Stimulated activated CD4-positive, alpha-beta T cell treated with anti-CD3 and anti-CD28 coated beads, Interleukin-1b, Interleukin-23, amount 100 ng/mL, for 24 hours (primary cell): ENCODE measurements around the gene PAK4.

ENCODE experiments used
- DNase-seq, 4 experiments: peaks; one replicate each; pipeline ENCODE4 v3.0.0-alpha.2; 2020; ENCODE audit warnings: low read depth in 4 of 4, low spot score in 1 of 4

The PAK4 gene

DNA sequence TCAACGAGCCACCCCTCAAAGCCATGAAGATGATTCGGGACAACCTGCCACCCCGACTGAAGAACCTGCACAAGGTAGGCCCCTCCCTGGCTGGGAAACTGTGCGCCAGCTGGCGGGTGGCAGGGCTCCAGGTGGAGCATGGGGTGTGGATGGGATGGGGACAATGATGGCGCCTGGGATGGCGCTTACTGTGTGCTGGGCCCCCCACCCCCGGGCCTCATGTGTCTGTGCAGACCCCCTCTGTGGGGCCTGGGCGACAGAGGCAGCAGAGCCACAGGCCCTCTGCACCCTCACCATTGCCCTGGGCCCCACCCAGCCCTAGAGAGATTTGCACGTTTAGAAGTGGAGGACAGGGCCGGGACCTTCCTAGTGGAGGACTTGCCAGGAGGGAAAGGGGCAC lies 52.1 kb downstream of the PAK4 start:
- no peak for DNase-seq

DNA sequence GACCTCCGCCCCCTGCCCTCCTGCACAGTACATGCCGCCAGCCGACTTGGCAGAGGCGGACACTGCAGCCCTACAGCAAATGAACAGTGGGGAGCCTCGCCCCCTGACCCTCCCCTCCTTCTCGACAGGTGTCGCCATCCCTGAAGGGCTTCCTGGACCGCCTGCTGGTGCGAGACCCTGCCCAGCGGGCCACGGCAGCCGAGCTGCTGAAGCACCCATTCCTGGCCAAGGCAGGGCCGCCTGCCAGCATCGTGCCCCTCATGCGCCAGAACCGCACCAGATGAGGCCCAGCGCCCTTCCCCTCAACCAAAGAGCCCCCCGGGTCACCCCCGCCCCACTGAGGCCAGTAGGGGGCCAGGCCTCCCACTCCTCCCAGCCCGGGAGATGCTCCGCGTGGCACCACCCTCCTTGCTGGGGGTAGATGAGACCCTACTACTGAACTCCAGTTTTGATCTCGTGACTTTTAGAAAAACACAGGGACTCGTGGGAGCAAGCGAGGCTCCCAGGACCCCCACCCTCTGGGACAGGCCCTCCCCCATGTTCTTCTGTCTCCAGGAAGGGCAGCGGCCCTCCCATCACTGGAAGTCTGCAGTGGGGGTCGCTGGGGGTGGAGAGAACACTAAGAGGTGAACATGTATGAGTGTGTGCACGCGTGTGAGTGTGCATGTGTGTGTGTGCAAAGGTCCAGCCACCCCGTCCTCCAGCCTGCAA lies 52.9 kb downstream of the PAK4 start:
- DNase-seq: no peak

DNA sequence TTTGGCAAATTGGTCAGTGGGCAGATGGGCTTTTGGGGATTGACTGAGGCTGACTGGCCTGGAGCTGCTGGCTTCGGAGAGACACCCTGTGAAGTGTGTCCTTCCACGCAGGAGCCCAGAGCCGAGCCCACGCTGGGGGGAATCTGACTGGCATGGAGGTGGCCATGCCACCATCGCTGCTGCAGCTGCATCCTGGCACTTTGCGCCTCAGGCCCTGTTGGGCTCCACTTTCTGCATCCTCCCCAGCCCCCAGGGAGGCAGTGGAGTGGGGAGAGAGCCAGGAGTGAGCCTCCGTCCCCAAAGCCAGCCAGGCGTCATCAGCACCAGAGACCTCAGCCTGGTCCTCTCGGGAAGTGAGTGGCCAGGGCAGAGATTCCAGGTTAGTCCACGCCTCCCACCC lies 54.2 kb downstream of the PAK4 start:
- no peak for DNase-seq

- no peak for DNase-seq
These were observed 55.2 kb downstream of the PAK4 start for GRCh38 chr19:39180749-39181148.

GRCh38 chr19:39181500-39182173 lies 56.1 kb downstream of the PAK4 start:
- no peak for DNase-seq

- no peak for DNase-seq
These were observed 56.6 kb downstream of the PAK4 start for GRCh38 chr19:39182174-39182505.

- DNase-seq: no peak
These were observed 57.5 kb downstream of the PAK4 start for GRCh38 chr19:39183104-39183503.

- no peak for DNase-seq
These were observed 60.8 kb downstream of the PAK4 start for GRCh38 chr19:39186391-39186790.

GRCh38 chr19:39187552-39187943 lies 62.0 kb downstream of the PAK4 start:
- no peak for DNase-seq

GRCh38 chr19:39188960-39189359 lies 63.4 kb downstream of the PAK4 start:
- DNase-seq: no peak

DNA sequence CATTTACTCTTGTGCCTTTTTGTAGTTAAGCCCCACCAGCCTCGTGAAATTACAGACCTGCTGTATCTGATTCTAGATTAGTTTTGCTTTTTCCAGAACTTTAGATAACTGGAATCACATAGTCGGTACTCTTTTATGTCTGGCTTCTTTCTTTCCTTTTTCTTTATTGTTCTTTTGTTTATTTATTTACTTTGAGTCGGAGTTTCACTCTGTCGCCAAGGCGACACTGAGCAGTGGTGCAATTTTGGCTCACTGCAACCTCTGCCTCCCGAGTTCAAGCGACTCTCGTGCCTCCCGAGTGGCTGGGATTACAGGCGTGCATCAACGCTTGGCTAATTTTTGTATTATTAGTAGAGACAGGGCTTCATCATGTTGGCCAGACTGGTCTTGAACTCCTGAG lies 65.2 kb downstream of the PAK4 start:
- DNase-seq: no peak

DNA sequence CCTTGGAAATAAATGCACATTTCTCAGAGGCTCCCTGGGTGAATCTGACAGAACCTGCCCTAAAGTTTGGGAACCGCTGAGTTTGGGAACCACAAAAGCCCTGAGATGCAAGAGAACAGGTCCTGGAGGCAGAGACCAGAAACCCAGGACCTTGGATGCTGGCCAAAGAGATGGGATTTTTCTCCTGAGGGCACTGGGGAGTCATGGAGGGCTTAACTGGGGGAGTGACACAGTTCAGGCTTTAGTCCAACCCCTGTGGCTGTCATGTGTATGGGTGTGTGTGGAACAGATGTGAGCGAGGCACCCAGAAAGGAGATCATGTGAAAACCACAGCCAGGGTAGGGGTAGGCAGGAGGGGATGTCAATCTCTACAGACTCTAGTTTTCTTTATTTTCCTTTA lies 67.3 kb downstream of the PAK4 start:
- DNase-seq: no peak

GRCh38 chr19:39193803-39194202 lies 68.2 kb downstream of the PAK4 start:
- DNase-seq: no peak

GRCh38 chr19:39194832-39195542 lies 69.4 kb downstream of the PAK4 start:
- DNase-seq: no peak

DNA sequence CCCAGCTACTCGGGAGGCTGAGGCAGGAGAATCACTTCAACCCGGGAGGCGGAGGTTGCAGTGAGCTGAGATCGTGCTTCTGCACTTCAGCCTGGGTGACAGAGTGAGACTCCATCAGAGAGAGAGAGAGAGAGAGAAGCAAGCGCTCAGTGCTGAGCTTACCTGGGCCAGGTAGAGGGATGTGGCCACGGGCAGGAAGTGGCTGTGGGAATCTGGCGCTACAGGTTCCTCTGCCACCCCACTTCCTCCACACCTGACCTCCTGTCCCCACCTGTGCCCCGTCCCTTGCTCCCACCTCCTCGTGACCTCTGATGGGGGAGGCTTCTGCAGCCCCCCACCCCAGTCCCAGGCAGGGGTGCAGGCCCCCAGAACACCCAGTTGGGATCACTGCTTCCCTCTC lies 70.2 kb downstream of the PAK4 start:
- DNase-seq: no peak

GRCh38 chr19:39196320-39196719 lies 70.7 kb downstream of the PAK4 start:
- no peak for DNase-seq

- DNase-seq: no peak
These were observed 71.4 kb downstream of the PAK4 start, which contains the start of gene NCCRP1 for GRCh38 chr19:39196860-39197562. NCCRP1 (plus strand) TSS chr19:39196964; CDS start chr19:39196983, 19 bp downstream.

DNA sequence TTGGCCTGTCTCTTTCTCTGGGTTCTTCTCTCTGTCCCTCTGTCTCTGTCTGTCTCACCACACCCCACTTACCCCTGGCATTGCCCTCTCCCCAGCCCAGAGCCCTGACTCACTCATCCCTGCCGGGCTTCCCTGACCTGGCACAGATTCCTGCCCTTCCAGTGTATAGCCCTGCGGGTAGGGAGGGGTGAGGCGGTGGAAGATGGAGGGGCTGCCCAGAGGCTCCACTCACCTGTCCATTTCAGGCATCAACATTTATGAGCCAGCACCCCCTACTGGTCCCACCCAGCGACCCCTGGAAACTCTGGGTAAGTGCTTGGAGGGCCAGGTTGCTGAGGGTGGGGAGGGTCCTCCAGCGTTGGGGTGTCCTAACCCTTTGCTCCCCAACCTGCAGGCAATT lies 72.2 kb downstream of the PAK4 start:
- DNase-seq: no peak

GRCh38 chr19:39199025-39199424 lies 73.4 kb downstream of the PAK4 start:
- no peak for DNase-seq

DNA sequence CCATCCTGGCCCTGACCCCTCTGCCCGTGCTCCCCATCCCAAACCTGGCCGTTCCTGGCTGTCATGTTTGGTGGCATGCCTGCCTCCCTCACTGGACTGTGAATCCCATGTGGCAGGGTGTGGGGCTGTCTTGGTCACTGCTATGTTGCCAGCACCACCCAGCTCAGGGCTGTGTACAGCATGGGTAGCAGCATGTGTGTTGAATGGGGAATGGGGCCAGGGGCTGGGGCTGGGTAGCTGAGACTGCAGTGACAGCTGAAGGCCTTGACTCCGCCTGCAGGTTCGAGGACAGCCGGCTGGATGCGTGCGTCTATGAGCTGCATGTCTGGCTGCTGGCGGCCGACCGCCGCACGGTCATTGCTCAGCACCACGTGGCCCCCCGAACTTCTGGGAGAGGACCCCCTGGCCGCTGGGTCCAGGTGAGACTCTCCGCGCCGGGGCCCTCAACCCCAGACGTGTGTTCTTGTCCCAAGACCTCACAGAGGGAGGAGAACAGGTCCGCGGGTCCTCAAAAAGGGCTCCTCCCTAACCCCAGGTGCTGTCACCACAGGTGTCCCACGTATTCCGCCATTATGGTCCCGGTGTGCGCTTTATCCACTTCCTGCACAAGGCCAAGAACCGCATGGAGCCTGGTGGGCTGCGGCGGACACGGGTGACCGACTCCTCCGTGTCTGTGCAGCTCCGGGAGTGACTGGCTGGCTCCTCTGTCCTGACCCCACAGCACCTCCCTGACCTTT lies 74.6 kb downstream of the PAK4 start:
- no peak for DNase-seq

DNA sequence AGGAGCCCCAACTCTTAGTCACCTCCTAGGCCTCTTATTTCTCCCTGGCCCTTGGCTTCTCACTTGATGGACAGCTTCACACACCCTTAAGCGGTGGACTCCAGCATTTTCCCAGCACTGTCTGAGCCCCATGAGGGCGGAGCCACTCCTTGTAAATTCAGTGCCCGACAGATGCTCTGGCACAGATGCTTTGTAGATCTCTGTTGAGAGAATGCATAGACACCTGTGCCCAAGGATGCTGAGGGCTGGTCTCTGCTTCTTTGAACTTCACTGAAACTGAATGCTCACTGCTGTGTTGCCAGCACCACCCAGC lies 75.2 kb downstream of the PAK4 start:
- no peak for DNase-seq
